Prostate gland (tissue), 2 donors: ENCODE measurements around the gene TXNDC15. TPM values are rescaled to one million over a fixed set of nuclear protein-coding genes. Genes with fewer than 3 reads are reported as not detected.

Experiments
- DNase-seq: peaks from one replicate; pipeline ENCODE4 v3.0.0-alpha.2; 2019; ENCODE audit warnings: low spot score
- H3K27ac ChIP-seq, 2 donors: fragments of 200-600 bp; sonication (generic); 2 replicates each; pipeline ENCODE4 v1.5.1; 2017 to 2019
- H3K27me3 ChIP-seq: fragments of 200-600 bp; sonication (generic); replicated peaks from 2 replicates; pipeline ENCODE4 v1.5.1; 2019; ENCODE audit not compliant: insufficient read depth
- H3K36me3 ChIP-seq, 2 donors: fragments of 200-600 bp; sonication (generic); 1 replicate in 1 of 2; 2 replicates in 1 of 2; pipeline versions ENCODE4 v1.5.1 to v1.8.1; 2017 to 2019
- H3K4me1 ChIP-seq: fragments of 200-600 bp; sonication (generic); replicated peaks from 2 replicates; pipeline ENCODE4 v1.5.1; 2019
- H3K4me3 ChIP-seq, 2 donors: fragments of 200-600 bp; sonication (generic); 2 replicates each; pipeline ENCODE4 v1.5.1; 2017 to 2019
- H3K9me3 ChIP-seq: fragments of 200-600 bp; sonication (generic); 2 replicates; pipeline ENCODE4 v1.5.1; 2017
- POLR2A ChIP-seq: fragments of 450-650 bp; IDR thresholded peaks from one replicate; pipeline ENCODE4 v1.6.1; 2016; ENCODE audit warnings: antibody characterized with exemption, mild to moderate bottlenecking
- POLR2AphosphoS5 ChIP-seq: sonication (generic); formaldehyde crosslinking; IDR thresholded peaks from one replicate; pipeline ENCODE4 v1.6.1; 2017; ENCODE audit warnings: antibody characterized with exemption
- WGBS: methylation state at CpG from one replicate; pipeline ENCODE4 v1.1.5; 2018; 5-methylcytosine and 5-hydroxymethylcytosine counted together
- intact Hi-C: fragments of 100-400 bp; cut with DNase I; formaldehyde crosslinking; loops from one replicate; pipeline ENCODE4 v1.14.2; 2022
- microRNA counts, 2 donors: library from miRNA; unstranded; fragments of <30 nt; microRNA quantifications; one replicate each; lab custom pipeline; 2016 to 2017
- microRNA-seq: library from miRNA; unstranded; fragments of <30 nt; microRNA quantifications from one replicate; pipeline ENCODE4, GENCODE V29; 2016
- small RNA-seq, 2 donors: library from RNA; depleted of rRNA; stranded (forward); fragments of <200 nt; gene quantifications; one replicate each; pipeline ENCODE3, GENCODE V24; 2016
- total RNA-seq, 2 donors: library from RNA; depleted of rRNA; stranded (reverse); fragments of >200 nt; gene quantifications; one replicate each; pipeline ENCODE4 v1.1.0, GENCODE V29; 2016
- TF ChIP-seq, protein P1 (sequence below), 4 experiments: fragments of 200-600 bp in 2 of 4; fragments of 450-650 bp in 2 of 4; sonication (generic) in 2 of 4; IDR thresholded peaks; 1 replicate in 3 of 4; 2 replicates in 1 of 4; pipeline ENCODE4 v1.5.1; 2016 to 2019; ENCODE audit warnings: antibody characterized with exemption in 4 of 4, mild to moderate bottlenecking in 2 of 4, moderate library complexity in 2 of 4

TXNDC15 gene
- total RNA-seq, 2 donors from 2014 or later, result 76.1 to 132 TPM

DNA sequence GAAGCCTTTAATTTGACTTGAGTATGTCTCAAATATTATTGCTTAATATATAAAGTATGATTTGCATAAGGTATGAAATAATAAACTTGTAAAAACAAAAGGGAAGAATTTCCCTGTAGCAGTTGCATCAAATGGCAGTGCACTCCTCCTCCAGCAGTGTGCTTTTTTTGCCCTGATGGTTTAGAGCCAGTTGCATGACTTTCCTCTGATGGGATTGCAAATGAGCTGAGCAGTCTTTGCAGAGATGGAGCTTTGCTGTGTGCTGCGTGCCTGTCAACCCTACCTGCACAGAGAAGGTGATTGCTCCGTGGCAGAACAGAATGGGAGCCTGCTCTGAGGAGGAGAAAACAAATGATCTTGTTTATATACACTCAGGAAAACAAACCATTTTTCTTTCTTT, 70.9 kb downstream of the TXNDC15 start:
- Histone ChIP-seq H3K27ac (no peak overlapping the region), H3K9me3 (no peaks in the 10 kb centered on the region), H3K4me3 (no peak overlapping the region), H3K36me3 (no peaks in the 10 kb centered on the region), H3K27me3 (no peaks in the 10 kb centered on the region), H3K4me1 (no peaks in the 10 kb centered on the region)
- TF ChIP-seq POLR2AphosphoS5 (no peak), POLR2A (no peak)
- TF ChIP-seq, protein P1, sequence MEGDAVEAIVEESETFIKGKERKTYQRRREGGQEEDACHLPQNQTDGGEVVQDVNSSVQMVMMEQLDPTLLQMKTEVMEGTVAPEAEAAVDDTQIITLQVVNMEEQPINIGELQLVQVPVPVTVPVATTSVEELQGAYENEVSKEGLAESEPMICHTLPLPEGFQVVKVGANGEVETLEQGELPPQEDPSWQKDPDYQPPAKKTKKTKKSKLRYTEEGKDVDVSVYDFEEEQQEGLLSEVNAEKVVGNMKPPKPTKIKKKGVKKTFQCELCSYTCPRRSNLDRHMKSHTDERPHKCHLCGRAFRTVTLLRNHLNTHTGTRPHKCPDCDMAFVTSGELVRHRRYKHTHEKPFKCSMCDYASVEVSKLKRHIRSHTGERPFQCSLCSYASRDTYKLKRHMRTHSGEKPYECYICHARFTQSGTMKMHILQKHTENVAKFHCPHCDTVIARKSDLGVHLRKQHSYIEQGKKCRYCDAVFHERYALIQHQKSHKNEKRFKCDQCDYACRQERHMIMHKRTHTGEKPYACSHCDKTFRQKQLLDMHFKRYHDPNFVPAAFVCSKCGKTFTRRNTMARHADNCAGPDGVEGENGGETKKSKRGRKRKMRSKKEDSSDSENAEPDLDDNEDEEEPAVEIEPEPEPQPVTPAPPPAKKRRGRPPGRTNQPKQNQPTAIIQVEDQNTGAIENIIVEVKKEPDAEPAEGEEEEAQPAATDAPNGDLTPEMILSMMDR (IDR thresholded peaks at IDR 0.05), result no peak
- intact Hi-C loops, result loop anchor here (2.0 kb wide), 1 partner anchor 68 kb away; no protein-coding TSS in a partner anchor
- DNase-seq, result no peak
- 74% methylated on average over 2 of the region's 2 CpGs for WGBS

DNA sequence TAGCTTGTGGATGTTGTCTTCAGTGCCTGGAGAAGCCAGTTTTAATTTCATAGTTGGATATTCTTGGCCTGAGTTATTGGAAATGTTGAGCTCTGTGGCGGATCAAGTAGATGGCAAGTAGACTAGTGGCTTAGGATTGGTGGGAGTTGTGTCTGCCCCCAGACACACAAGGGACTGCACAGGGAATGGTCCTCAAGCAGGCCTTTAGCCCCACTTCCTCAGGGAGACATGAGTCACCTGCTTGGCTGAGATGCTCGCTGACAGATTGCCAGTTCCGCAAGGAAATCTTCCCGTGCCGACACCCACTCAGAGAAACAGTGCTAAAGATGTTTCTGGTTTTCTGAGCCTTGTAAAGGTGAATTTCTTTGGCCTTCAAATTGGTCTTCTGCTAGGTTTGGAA, 74.7 kb downstream of the TXNDC15 start:
- no peak for DNase-seq
- TF ChIP-seq POLR2AphosphoS5 (no peak), POLR2A (no peak)
- TF ChIP-seq, protein P1 (IDR thresholded peaks at IDR 0.05), result no peak
- Histone ChIP-seq H3K4me3 (no peak overlapping the region), H3K27me3 (no peaks in the 10 kb centered on the region), H3K27ac (no peak overlapping the region), H3K36me3 (no peaks in the 10 kb centered on the region), H3K4me1 (no peaks in the 10 kb centered on the region), H3K9me3 (no peaks in the 10 kb centered on the region)
- intact Hi-C loops, result no loop called here
- 71% methylated on average over 5 of the region's 5 CpGs for WGBS

DNA sequence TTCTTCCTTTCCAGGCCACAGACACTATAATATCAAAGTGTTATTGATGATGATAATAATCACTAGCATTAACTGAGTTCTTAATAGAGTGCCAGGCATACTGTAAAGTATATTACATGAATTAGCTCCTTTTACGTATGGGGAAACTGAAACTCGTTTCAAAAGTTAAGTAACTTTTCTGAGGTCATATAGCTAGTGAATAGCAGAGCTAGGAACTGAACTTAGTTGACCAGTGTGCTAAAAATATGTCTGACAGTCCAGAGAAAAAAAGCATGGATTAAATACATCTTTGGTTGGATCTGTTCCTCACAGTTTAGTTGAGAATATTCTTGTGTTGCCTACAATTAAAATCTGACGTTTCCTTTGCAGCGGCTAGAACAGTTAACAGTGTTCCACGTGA, 75.1 kb downstream of the TXNDC15 start:
- H3K4me3 ChIP-seq, result no peak overlapping the region
- intact Hi-C loops, result no loop called here
- H3K4me1 ChIP-seq, result no peaks in the 10 kb centered on the region
- H3K9me3 ChIP-seq, result no peaks in the 10 kb centered on the region
- no peak for TF ChIP-seq POLR2A
- no peak for TF ChIP-seq POLR2AphosphoS5
- TF ChIP-seq, protein P1 (IDR thresholded peaks at IDR 0.05), result no peak
- H3K27ac ChIP-seq, result no peak overlapping the region
- 81% methylated on average over 5 of the region's 5 CpGs for WGBS
- no peaks in the 10 kb centered on the region for H3K36me3 ChIP-seq
- DNase-seq, result no peak
- H3K27me3 ChIP-seq, result no peaks in the 10 kb centered on the region

MicroRNAs within 50 kb of the gene (microRNA counts, 767-probe panel; counts per million panel counts)
- microRNA hsa-miR-4461 (lab: Ali Mortazavi, UCI), result 0 to 431 counts per million in 2 donors

Small RNAs within 50 kb of the gene (microRNA-seq; reads per million reads assigned to microRNA genes)
- gene MIR4461, result not detected

Small RNAs within 50 kb of the gene (small RNA-seq; reads per million reads assigned to genes)
- gene MIR4461, result 0 reads per million in 2 donors
- 0 reads per million in 2 donors for gene MTND3P25
- gene MTND4LP30, result 0 reads per million in 2 donors

Other genes with a start within 250 kb of the TXNDC15 start
- 10 to 100 TPM; 32.8 to 70.8 TPM for gene SAR1B, start 241.5 kb upstream of the TXNDC15 start, total RNA-seq
- 10 to 100 TPM; 15.5 to 20.0 TPM for gene SEC24A, start 225.6 kb upstream of the TXNDC15 start, total RNA-seq
- 10 to 100 TPM; 26.4 to 31.3 TPM for gene CAMLG, start 135.8 kb upstream of the TXNDC15 start, total RNA-seq
- 10 to 100 TPM; 25.9 to 28.2 TPM for gene DDX46, start 115.6 kb upstream of the TXNDC15 start, total RNA-seq
- gene C5orf24, start 28.4 kb upstream of the TXNDC15 start, total RNA-seq, result 10 to 100 TPM; 30.4 to 39.5 TPM
- 1 to 10 TPM; 7.4 to 9.4 TPM for gene PCBD2, start 30.8 kb downstream of the TXNDC15 start, total RNA-seq
- gene CATSPER3, start 93.5 kb downstream of the TXNDC15 start, total RNA-seq, result 1 to 10 TPM in 1 of 2 donors, not detected in 1; 3.2 TPM
- 10 to 100 TPM in 1 of 2 donors, 1 to 10 TPM in 1; 6.8 to 50.6 TPM for gene PITX1, start 159.9 kb downstream of the TXNDC15 start, total RNA-seq